IMR-90 (cell line): Measurements from ENCODE around the gene ABHD16A.

ENCODE experiments used
- BHLHE40 ChIP-seq: fragments of 150-350 bp; IDR thresholded peaks from 2 replicates; pipeline ENCODE4 v1.6.1; 2016; ENCODE audit warnings: mild to moderate bottlenecking, low read depth, low read length
- CEBPB ChIP-seq: IDR thresholded peaks from 2 replicates; pipeline ENCODE4 v1.6.1; 2012; ENCODE audit warnings: low read depth, low read length, improper control_type of control experiment
- FOS ChIP-seq: fragments of 150-350 bp; IDR thresholded peaks from 2 replicates; pipeline ENCODE4 v1.6.1; 2016; ENCODE audit warnings: low read depth, low read length
- MAFK ChIP-seq: IDR thresholded peaks from 2 replicates; pipeline ENCODE4 v1.6.1; 2012; ENCODE audit warnings: low read depth, low read length, improper control_type of control experiment
- MXI1 ChIP-seq: IDR thresholded peaks from 2 replicates; pipeline ENCODE4 v1.6.1; 2012; ENCODE audit warnings: low read depth, mild to moderate bottlenecking, low read length, moderate library complexity, borderline replicate concordance
- POLR2A ChIP-seq: IDR thresholded peaks from 2 replicates; pipeline ENCODE4 v1.6.1; 2012; ENCODE audit warnings: mild to moderate bottlenecking, low read depth, low read length
- RAD21 ChIP-seq: IDR thresholded peaks from 2 replicates; pipeline ENCODE4 v1.6.1; 2012; ENCODE audit warnings: low read length, improper control_type of control experiment
- RCOR1 ChIP-seq: IDR thresholded peaks from 2 replicates; pipeline ENCODE4 v1.6.1; 2012; ENCODE audit warnings: mild to moderate bottlenecking, low read length, improper control_type of control experiment; ENCODE audit not compliant: insufficient replicate concordance
- RFX5 ChIP-seq: IDR thresholded peaks from 2 replicates; pipeline ENCODE4 v1.8.0; 2012; ENCODE audit warnings: low read depth, mild to moderate bottlenecking, low read length, moderate library complexity
- SMC3 ChIP-seq: fragments of 150-350 bp; IDR thresholded peaks from 2 replicates; pipeline ENCODE4 v1.6.1; 2016; ENCODE audit warnings: low read depth, mild to moderate bottlenecking, antibody characterized with exemption, low read length, moderate library complexity
- USF2 ChIP-seq: fragments of 150-350 bp; IDR thresholded peaks from 2 replicates; pipeline ENCODE4 v1.6.1; 2017; ENCODE audit warnings: mild to moderate bottlenecking, antibody characterized with exemption, low read length, low read depth
- TF ChIP-seq, protein P1 (sequence below): conservative IDR thresholded peaks from 2 replicates; pipeline ENCODE4 v1.5.1; 2012; ENCODE audit warnings: mild to moderate bottlenecking, low read depth, low read length, improper control_type of control experiment
- TF ChIP-seq, protein P2 (sequence below): fragments of 150-350 bp; IDR thresholded peaks from 2 replicates; pipeline ENCODE4 v1.6.1; 2016; ENCODE audit warnings: low read depth, mild to moderate bottlenecking, low read length, moderate library complexity, borderline replicate concordance

- TF ChIP-seq RCOR1 (no peak), BHLHE40 (no peak), POLR2A (no peak), RAD21 (no peak), SMC3 (no peak), MAFK (no peak), FOS (0 out of 2 replicates have a peak, but pooled peaks have one; percentile 6), USF2 (no peak), RFX5 (no peak), MXI1 (no peak), CEBPB (peak; percentile 92)
- TF ChIP-seq, protein P1, sequence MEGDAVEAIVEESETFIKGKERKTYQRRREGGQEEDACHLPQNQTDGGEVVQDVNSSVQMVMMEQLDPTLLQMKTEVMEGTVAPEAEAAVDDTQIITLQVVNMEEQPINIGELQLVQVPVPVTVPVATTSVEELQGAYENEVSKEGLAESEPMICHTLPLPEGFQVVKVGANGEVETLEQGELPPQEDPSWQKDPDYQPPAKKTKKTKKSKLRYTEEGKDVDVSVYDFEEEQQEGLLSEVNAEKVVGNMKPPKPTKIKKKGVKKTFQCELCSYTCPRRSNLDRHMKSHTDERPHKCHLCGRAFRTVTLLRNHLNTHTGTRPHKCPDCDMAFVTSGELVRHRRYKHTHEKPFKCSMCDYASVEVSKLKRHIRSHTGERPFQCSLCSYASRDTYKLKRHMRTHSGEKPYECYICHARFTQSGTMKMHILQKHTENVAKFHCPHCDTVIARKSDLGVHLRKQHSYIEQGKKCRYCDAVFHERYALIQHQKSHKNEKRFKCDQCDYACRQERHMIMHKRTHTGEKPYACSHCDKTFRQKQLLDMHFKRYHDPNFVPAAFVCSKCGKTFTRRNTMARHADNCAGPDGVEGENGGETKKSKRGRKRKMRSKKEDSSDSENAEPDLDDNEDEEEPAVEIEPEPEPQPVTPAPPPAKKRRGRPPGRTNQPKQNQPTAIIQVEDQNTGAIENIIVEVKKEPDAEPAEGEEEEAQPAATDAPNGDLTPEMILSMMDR: no peak
- TF ChIP-seq, protein P2, sequence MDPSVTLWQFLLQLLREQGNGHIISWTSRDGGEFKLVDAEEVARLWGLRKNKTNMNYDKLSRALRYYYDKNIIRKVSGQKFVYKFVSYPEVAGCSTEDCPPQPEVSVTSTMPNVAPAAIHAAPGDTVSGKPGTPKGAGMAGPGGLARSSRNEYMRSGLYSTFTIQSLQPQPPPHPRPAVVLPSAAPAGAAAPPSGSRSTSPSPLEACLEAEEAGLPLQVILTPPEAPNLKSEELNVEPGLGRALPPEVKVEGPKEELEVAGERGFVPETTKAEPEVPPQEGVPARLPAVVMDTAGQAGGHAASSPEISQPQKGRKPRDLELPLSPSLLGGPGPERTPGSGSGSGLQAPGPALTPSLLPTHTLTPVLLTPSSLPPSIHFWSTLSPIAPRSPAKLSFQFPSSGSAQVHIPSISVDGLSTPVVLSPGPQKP: no peak
Observed at GRCh38 chr6:31663126-31663960, 39.8 kb downstream of the ABHD16A start.
